MM.1S (cell line): ENCODE data around the gene SH3RF3.

ENCODE experiments used
- DNase-seq: peaks from one replicate; pipeline ENCODE4 v3.0.0-alpha.2; 2015
- H2AFZ ChIP-seq: fragments of 300-600 bp; sonication (generic); 2 replicates; pipeline ENCODE4 v1.6.0; 2016; ENCODE audit warnings: antibody characterized with exemption, low read length
- H3F3A ChIP-seq: fragments of 300-600 bp; sonication (generic); 2 replicates; pipeline ENCODE4 v1.6.1; 2016; ENCODE audit warnings: mild to moderate bottlenecking, antibody characterized with exemption, low read length, moderate library complexity, mixed read lengths; ENCODE audit not compliant: insufficient read depth
- H3K27ac ChIP-seq: fragments of 300-600 bp; sonication (generic); 2 replicates; pipeline ENCODE4 v1.5.1; 2016; ENCODE audit warnings: mild to moderate bottlenecking, low read length
- H3K27me3 ChIP-seq: fragments of 300-600 bp; sonication (generic); replicated peaks from 2 replicates; pipeline ENCODE4 v1.6.0; 2016; ENCODE audit warnings: low read length; ENCODE audit not compliant: insufficient read depth
- H3K36me3 ChIP-seq: fragments of 300-600 bp; sonication (generic); replicated peaks from 2 replicates; pipeline ENCODE4 v1.6.1; 2016; ENCODE audit warnings: mild to moderate bottlenecking, low read length, mixed read lengths; ENCODE audit not compliant: insufficient read depth
- H3K4me1 ChIP-seq: fragments of 300-600 bp; sonication (generic); 2 replicates; pipeline ENCODE4 v1.6.1; 2016; ENCODE audit warnings: low read length, mixed read lengths
- H3K4me2 ChIP-seq: fragments of 300-600 bp; sonication (generic); 2 replicates; pipeline ENCODE4 v1.6.0; 2016; ENCODE audit warnings: low read depth, low read length
- H3K4me3 ChIP-seq: fragments of 300-600 bp; sonication (generic); 2 replicates; pipeline ENCODE4 v1.5.1; 2016; ENCODE audit warnings: low read length, mixed read lengths
- H3K79me2 ChIP-seq: fragments of 300-600 bp; sonication (generic); 2 replicates; pipeline ENCODE4 v1.6.1; 2016; ENCODE audit warnings: mixed run types, low read length, mixed read lengths
- H3K9ac ChIP-seq: fragments of 300-600 bp; sonication (generic); 2 replicates; pipeline ENCODE4 v1.6.1; 2016; ENCODE audit warnings: low read length, mixed read lengths
- H3K9me2 ChIP-seq: fragments of 300-600 bp; sonication (generic); replicated peaks from 2 replicates; pipeline ENCODE4 v1.6.1; 2016; ENCODE audit warnings: mild to moderate bottlenecking, low read length, mixed read lengths; ENCODE audit not compliant: insufficient read depth
- H3K9me3 ChIP-seq: fragments of 300-600 bp; sonication (generic); replicated peaks from 2 replicates; pipeline ENCODE4 v1.6.1; 2016; ENCODE audit warnings: mild to moderate bottlenecking, low read length, mixed read lengths; ENCODE audit not compliant: insufficient read depth
- H4K20me1 ChIP-seq: fragments of 300-600 bp; sonication (generic); 2 replicates; pipeline ENCODE4 v1.6.1; 2016; ENCODE audit warnings: mild to moderate bottlenecking, low read length, moderate library complexity, mixed read lengths; ENCODE audit not compliant: insufficient read depth
- CTCF ChIP-seq: fragments of 300-600 bp; sonication (generic); IDR thresholded peaks from 2 replicates; pipeline ENCODE4 v1.5.1; 2016; ENCODE audit warnings: antibody characterized with exemption, low read length, mixed read lengths
- EZH2 ChIP-seq: fragments of 300-600 bp; sonication (generic); optimal IDR thresholded peaks from 2 replicates; pipeline ENCODE3; 2017; ENCODE audit warnings: low read depth, mild to moderate bottlenecking, antibody characterized with exemption, low read length, mixed read lengths
- EZH2phosphoT487 ChIP-seq: fragments of 300-600 bp; sonication (generic); IDR thresholded peaks from 2 replicates; pipeline ENCODE4 v1.6.1; 2018; ENCODE audit warnings: antibody characterized with exemption, low read length

The SH3RF3 gene

DNA sequence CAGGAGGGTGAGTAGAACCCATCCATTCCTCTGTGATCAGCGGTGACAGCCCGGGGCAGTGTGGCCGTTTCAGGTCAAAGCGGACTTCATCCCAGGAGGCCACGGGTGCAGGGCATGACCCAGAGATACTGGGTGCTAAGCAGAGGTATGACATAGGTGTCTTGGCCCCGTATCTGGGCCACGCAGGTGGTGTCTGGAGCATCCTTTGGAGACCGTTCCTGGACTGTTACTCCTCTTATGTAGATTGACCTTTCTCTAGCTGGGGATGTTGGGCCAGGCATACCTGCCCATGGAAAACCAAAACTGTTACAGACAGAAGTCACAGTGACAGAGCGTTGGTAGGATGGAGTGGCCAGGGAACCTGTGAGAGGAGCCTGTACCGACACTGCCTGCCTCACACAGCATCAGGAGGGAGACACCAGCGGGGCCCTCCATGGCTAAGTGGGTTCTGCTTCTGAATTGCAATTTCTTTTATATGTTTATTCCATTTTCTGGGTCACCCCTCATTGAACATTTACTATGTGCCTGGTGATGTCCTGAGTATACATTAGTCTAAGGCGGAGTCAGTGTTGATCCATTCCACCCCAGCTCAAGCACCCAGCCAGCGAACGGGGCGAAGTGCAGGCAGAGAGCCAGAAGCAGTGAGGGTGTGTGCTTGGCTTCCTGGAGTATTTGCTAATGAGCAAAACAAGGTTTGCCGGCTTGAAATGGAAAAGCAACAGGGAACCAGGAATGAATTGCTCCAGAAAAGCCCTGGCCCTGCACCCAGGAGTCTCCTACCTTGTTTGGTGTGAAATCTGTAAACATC, 141.7 kb downstream of the SH3RF3 start:
- Histone ChIP-seq H3K9me3 (no peaks in the 10 kb centered on the region), H3K27ac (no peak overlapping the region), H4K20me1 (no peaks in the 10 kb centered on the region), H3K4me2 (no peak overlapping the region), H3F3A (no peaks in the 10 kb centered on the region), H2AFZ (no peak overlapping the region), H3K9ac (no peak overlapping the region), H3K4me3 (no peak overlapping the region), H3K79me2 (peaks cover 88% of the 10 kb centered on the region), H3K27me3 (no peaks in the 10 kb centered on the region), H3K9me2 (no peaks in the 10 kb centered on the region), H3K4me1 (no peaks in the 10 kb centered on the region), H3K36me3 (no peaks in the 10 kb centered on the region)
- no peak for DNase-seq
- TF ChIP-seq EZH2 (no peak), EZH2phosphoT487 (no peak), CTCF (no peak)

GRCh38 chr2:109271920-109272319, 142.9 kb downstream of the SH3RF3 start:
- Histone ChIP-seq H3K9ac (no peak overlapping the region), H3K4me2 (no peak overlapping the region), H4K20me1 (no peaks in the 10 kb centered on the region), H3K27ac (no peak overlapping the region), H2AFZ (no peak overlapping the region), H3K9me3 (no peaks in the 10 kb centered on the region), H3K4me3 (no peak overlapping the region), H3K4me1 (no peaks in the 10 kb centered on the region), H3K79me2 (peaks cover 88% of the 10 kb centered on the region), H3K27me3 (no peaks in the 10 kb centered on the region), H3K36me3 (no peaks in the 10 kb centered on the region), H3F3A (no peaks in the 10 kb centered on the region), H3K9me2 (no peaks in the 10 kb centered on the region)
- DNase-seq = no peak
- TF ChIP-seq EZH2phosphoT487 (no peak), EZH2 (no peak), CTCF (no peak)

- Histone ChIP-seq H3K27me3 (no peaks in the 10 kb centered on the region), H3K36me3 (no peaks in the 10 kb centered on the region), H2AFZ (no peak overlapping the region), H3K27ac (no peak overlapping the region), H3F3A (no peaks in the 10 kb centered on the region), H3K9ac (no peak overlapping the region), H3K4me2 (no peak overlapping the region), H3K4me3 (no peak overlapping the region), H4K20me1 (no peaks in the 10 kb centered on the region), H3K79me2 (peaks cover 88% of the 10 kb centered on the region), H3K4me1 (no peaks in the 10 kb centered on the region), H3K9me3 (no peaks in the 10 kb centered on the region), H3K9me2 (no peaks in the 10 kb centered on the region)
- TF ChIP-seq CTCF (no peak), EZH2 (no peak), EZH2phosphoT487 (no peak)
- no peak for DNase-seq
Measured at GRCh38 chr2:109272461-109272860, 143.5 kb downstream of the SH3RF3 start.
